Ascending aorta (tissue), 2 donors: ENCODE measurements around the gene INHBE. TPM values are rescaled to one million over a fixed set of nuclear protein-coding genes. Genes with fewer than 3 reads are reported as not detected.
"Not testable (repeated sequence)": the region's sequence is repeated elsewhere in the genome, so short reads cannot be mapped to it uniquely, and the experiment has no call there.

ENCODE experiments used
- DNase-seq, 2 donors: peaks; one replicate each; pipeline ENCODE4 v3.0.0-alpha.2; 2019; ENCODE audit warnings: low spot score in 2 of 2
- H3K27ac ChIP-seq, 2 donors: fragments of 200-600 bp; sonication (generic); one replicate each; pipeline ENCODE4 v1.5.1; 2016 to 2017; ENCODE audit warnings: mild to moderate bottlenecking in 1 of 2
- H3K27me3 ChIP-seq: fragments of 200-600 bp; sonication (generic); one replicate; pipeline ENCODE4 v1.5.1; 2017
- H3K36me3 ChIP-seq, 2 donors: fragments of 200-600 bp; sonication (generic); one replicate each; pipeline ENCODE4 v1.5.1; 2016
- H3K4me1 ChIP-seq, 2 donors: fragments of 200-600 bp; sonication (generic); one replicate each; pipeline ENCODE4 v1.5.1; 2016 to 2017; ENCODE audit warnings: mild to moderate bottlenecking in 1 of 2
- H3K4me3 ChIP-seq, 2 donors: fragments of 200-600 bp; sonication (generic); one replicate each; pipeline ENCODE4 v1.5.1; 2016 to 2017; ENCODE audit warnings: mild to moderate bottlenecking in 1 of 2
- H3K9me3 ChIP-seq, 2 donors: fragments of 200-600 bp; sonication (generic); one replicate each; pipeline ENCODE4 v1.5.1; 2016
- intact Hi-C: fragments of 100-400 bp; cut with DNase I; formaldehyde crosslinking; loops from one replicate; pipeline ENCODE4 v1.15.1; 2023
- total RNA-seq: library from RNA; depleted of rRNA; stranded (reverse); fragments of >200 nt; gene quantifications from one replicate; pipeline ENCODE4 v1.1.0, GENCODE V29; 2016
- TF ChIP-seq, protein P1 (sequence below), 3 experiments: fragments of 200-600 bp in 2 of 3; fragments of 450-650 bp in 1 of 3; sonication (generic) in 2 of 3; IDR thresholded peaks; one replicate each; pipeline ENCODE4 v1.5.1; 2016 to 2019; ENCODE audit warnings: antibody characterized with exemption in 3 of 3, mild to moderate bottlenecking in 1 of 3, moderate library complexity in 1 of 3

Gene INHBE
- total RNA-seq, 1 donor from 2014 or later, result not detected

DNA sequence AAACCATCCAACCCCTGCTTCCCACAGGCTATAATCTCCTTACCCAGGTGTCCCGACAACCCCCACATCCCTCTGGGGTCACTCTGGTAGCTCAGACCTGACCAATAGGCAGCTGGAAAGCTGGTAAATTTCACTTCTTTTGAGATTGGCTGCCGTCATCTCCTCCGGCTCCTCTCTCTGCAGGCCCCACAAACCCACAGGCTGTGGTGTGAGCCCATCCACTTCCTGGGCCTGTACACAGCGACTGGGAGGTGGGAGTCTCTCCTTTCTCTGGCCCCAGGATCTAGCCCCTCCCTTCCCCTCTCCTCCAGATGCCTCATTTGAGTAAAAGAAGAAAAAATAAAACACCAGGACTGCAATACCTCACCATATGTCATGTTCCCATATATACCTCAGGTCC lies 19.8 kb upstream of the INHBE start:
- intact Hi-C loops, result no loop called here
- H3K27ac ChIP-seq, result no peak overlapping the region
- no peak for DNase-seq
- H3K4me3 ChIP-seq, result no peak overlapping the region
- TF ChIP-seq, protein P1, sequence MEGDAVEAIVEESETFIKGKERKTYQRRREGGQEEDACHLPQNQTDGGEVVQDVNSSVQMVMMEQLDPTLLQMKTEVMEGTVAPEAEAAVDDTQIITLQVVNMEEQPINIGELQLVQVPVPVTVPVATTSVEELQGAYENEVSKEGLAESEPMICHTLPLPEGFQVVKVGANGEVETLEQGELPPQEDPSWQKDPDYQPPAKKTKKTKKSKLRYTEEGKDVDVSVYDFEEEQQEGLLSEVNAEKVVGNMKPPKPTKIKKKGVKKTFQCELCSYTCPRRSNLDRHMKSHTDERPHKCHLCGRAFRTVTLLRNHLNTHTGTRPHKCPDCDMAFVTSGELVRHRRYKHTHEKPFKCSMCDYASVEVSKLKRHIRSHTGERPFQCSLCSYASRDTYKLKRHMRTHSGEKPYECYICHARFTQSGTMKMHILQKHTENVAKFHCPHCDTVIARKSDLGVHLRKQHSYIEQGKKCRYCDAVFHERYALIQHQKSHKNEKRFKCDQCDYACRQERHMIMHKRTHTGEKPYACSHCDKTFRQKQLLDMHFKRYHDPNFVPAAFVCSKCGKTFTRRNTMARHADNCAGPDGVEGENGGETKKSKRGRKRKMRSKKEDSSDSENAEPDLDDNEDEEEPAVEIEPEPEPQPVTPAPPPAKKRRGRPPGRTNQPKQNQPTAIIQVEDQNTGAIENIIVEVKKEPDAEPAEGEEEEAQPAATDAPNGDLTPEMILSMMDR (IDR thresholded peaks at IDR 0.05), result no peak
- peaks cover 0 to 6% of the 10 kb centered on the region in 2 donors for H3K4me1 ChIP-seq
- no peaks in the 10 kb centered on the region for H3K27me3 ChIP-seq
- H3K9me3 ChIP-seq, result no peaks in the 10 kb centered on the region
- H3K36me3 ChIP-seq, result no peaks in the 10 kb centered on the region

DNA sequence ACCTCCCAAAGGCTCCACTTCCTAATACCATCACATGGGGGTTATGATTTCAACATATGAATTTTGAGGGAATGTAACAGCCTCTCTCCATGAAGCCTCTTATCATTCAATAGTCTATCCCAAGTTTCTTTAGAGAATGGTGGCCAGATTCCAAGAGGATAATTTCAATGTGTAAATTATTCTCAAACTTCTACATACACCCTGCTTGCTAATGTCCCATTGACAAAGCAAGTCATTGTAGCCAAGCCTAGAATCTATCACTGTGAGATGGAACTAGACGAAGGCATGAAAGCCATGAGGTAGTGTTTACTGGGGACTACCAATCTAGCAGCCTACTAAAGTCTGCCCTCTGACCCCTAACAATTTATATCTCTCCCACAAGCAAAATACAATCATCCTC lies 16.7 kb upstream of the INHBE start:
- no peaks in the 10 kb centered on the region for H3K9me3 ChIP-seq
- no peaks in the 10 kb centered on the region for H3K27me3 ChIP-seq
- no peaks in the 10 kb centered on the region for H3K36me3 ChIP-seq
- intact Hi-C loops, result no loop called here
- H3K27ac ChIP-seq, result no peak overlapping the region
- no peak for DNase-seq
- no peak overlapping the region for H3K4me3 ChIP-seq
- TF ChIP-seq, protein P1 (IDR thresholded peaks at IDR 0.05), result no peak
- no peaks in the 10 kb centered on the region for H3K4me1 ChIP-seq

DNA sequence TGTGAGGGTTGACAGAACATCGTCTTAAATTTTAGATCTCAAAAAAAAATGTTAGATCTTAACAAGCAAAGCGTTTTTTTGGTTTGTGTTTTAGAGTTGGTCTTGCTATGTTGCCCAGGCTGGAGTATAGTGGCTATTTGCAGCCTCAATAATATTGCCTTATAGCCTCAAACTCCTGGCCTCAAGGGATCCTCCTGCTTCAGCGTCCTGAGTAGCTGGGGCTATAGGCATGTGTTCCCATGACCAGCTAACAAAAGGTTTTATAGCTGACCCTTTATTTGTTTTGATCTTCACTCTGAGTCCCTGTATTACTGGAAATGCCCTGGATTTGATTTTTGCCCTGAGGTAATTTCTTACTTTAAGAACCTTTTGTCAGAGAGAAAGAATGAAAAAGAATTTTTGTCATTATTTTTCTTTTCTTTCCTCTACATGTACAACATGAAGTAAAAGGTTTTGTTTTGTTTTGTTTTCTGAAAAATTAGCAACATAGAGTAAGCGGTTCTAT lies 15.3 kb upstream of the INHBE start:
- no peak for DNase-seq
- peak overlapping the region; percentile 51 to 65 for H3K27ac ChIP-seq
- H3K4me3 ChIP-seq, result no peak overlapping the region
- no peaks in the 10 kb centered on the region for H3K36me3 ChIP-seq
- TF ChIP-seq, protein P1 (IDR thresholded peaks at IDR 0.05), result no peak
- H3K9me3 ChIP-seq, result no peaks in the 10 kb centered on the region
- intact Hi-C loops, result no loop called here
- no peaks in the 10 kb centered on the region for H3K27me3 ChIP-seq
- H3K4me1 ChIP-seq, result no peaks in the 10 kb centered on the region

DNA sequence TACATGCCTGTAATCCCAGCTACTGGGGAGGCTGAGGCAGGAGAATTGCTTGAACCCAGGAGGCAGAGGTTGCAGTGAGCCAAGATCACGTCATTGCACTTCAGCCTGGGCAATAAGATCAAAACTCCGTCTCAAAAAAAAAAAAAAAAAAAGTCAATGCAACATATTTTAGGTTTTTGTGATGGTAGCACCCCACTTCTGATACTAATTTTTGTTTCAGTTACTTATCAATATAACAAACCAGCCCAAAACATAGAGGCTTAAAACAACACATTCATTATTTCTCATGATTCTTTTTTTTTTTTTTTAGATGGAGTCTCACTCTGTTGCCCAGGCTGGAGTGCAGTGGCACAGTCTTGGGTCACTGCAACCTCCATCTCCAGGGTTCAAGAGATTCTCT lies 13.7 kb upstream of the INHBE start:
- H3K27ac ChIP-seq, H3K36me3 ChIP-seq, DNase-seq, H3K9me3 ChIP-seq, H3K27me3 ChIP-seq, intact Hi-C loops, H3K4me1 ChIP-seq, H3K4me3 ChIP-seq: not testable (repeated sequence)

DNA sequence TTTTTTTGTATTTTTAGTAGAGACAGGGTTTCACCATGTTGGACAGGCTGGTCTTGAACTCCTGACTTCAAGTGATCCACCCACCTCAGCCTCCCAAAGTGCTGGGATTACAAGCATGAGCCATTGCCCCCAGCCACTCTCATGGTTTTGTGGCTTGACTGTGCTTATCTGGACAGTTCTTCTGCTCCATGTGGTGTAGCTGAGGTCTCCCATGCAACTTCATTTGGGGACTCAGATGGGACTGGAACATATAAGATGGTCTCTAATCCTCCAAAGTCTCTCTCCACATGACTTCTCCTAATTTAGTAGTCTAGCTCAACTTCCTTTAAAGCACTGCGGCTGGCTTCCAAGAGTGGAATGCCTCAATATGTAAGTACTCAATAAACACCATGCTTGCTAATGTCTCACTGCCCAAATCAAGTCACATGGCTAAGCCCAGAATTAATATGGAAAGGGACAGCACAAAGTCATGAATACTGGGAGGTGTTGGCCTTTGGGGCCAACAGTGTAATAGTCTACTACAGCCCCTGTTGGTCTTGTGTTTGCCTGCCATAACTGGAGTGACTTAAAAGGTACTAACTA lies 13.2 kb upstream of the INHBE start:
- Histone ChIP-seq H3K27ac (no peak overlapping the region), H3K9me3 (no peaks in the 10 kb centered on the region), H3K36me3 (no peaks in the 10 kb centered on the region), H3K27me3 (no peaks in the 10 kb centered on the region), H3K4me1 (no peaks in the 10 kb centered on the region), H3K4me3 (no peak overlapping the region)
- intact Hi-C loops, result no loop called here
- no peak for DNase-seq
- TF ChIP-seq, protein P1 (IDR thresholded peaks at IDR 0.05), result no peak

DNA sequence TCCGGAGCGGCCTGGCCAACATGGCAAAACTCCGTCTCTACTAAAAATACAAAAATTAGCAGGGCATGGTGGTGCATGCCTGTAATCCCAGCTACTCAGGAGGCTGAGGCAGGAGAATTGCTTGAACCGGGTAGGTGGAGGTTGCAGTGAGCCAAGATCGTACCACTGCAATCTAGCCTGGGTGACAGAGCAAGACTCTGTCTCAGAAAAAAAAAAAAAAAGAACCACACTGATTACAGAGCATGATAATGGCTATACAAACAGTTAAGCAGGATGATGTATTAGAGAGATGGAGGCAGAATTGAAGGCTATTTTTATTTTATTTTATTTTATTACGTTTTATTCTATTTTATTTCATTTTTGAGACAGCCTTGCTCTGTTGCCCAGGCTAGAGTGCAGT lies 10.8 kb upstream of the INHBE start:
- H3K9me3 ChIP-seq, H3K36me3 ChIP-seq, DNase-seq, intact Hi-C loops, H3K27ac ChIP-seq, H3K27me3 ChIP-seq, H3K4me3 ChIP-seq, H3K4me1 ChIP-seq: not testable (repeated sequence)

DNA sequence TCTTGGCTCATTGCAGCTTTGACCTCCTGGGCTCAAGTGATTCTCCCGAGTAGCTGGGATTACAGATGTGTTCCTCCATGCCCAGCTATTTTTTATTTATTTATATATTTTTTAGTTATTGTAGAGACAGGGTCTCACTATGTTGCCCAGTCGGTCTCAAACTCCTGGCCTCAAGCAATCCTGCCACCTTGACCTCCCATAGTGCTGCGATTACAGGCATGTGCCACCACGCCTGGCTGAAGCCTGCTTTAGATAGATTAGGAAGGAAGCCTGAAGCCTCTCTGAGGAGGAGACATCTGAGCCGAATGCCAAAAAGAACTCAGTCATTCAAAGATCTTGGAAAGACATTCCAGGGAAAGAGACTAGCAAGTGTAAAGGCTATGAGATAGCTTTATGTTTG lies 10.4 kb upstream of the INHBE start:
- intact Hi-C loops, result no loop called here
- no peaks in the 10 kb centered on the region for H3K9me3 ChIP-seq
- no peaks in the 10 kb centered on the region for H3K27me3 ChIP-seq
- TF ChIP-seq, protein P1 (IDR thresholded peaks at IDR 0.05), result no peak
- no peaks in the 10 kb centered on the region for H3K36me3 ChIP-seq
- no peak for DNase-seq
- H3K4me3 ChIP-seq, result no peak overlapping the region
- no peaks in the 10 kb centered on the region for H3K4me1 ChIP-seq
- H3K27ac ChIP-seq, result no peak overlapping the region
